Nephron progenitor cell (in vitro differentiated cells): Measurements from ENCODE around the gene POLR3C.

Experiments used
- DNase-seq: peaks from one replicate; pipeline ENCODE4 v3.0.0; 2021
- H3K27ac Mint-ChIP-seq: 2 replicates; pipeline ENCODE4 v1.8.0; 2021; ENCODE audit warnings: mild to moderate bottlenecking, moderate library complexity, mixed read lengths
- H3K27me3 Mint-ChIP-seq: 2 replicates; pipeline ENCODE4 v1.8.0; 2021; ENCODE audit warnings: mild to moderate bottlenecking, low read depth, mixed read lengths; ENCODE audit not compliant: poor library complexity
- H3K36me3 Mint-ChIP-seq: 2 replicates; pipeline ENCODE4 v1.8.0; 2021; ENCODE audit warnings: low read depth, mixed read lengths
- H3K4me1 Mint-ChIP-seq: 2 replicates; pipeline ENCODE4 v1.8.0; 2021; ENCODE audit warnings: mixed read lengths
- H3K4me3 Mint-ChIP-seq: 2 replicates; pipeline ENCODE4 v1.8.0; 2021; ENCODE audit warnings: mild to moderate bottlenecking, moderate library complexity, mixed read lengths
- H3K9me3 Mint-ChIP-seq: 2 replicates; pipeline ENCODE4 v1.8.0; 2021; ENCODE audit warnings: mild to moderate bottlenecking, moderate library complexity, mixed read lengths
- TF ChIP-seq, protein P1 (sequence below): fragments of 200-600 bp; sonication (generic); IDR thresholded peaks from 2 replicates; pipeline ENCODE4 v1.5.0; 2021; ENCODE audit warnings: antibody characterized with exemption

POLR3C gene

DNA sequence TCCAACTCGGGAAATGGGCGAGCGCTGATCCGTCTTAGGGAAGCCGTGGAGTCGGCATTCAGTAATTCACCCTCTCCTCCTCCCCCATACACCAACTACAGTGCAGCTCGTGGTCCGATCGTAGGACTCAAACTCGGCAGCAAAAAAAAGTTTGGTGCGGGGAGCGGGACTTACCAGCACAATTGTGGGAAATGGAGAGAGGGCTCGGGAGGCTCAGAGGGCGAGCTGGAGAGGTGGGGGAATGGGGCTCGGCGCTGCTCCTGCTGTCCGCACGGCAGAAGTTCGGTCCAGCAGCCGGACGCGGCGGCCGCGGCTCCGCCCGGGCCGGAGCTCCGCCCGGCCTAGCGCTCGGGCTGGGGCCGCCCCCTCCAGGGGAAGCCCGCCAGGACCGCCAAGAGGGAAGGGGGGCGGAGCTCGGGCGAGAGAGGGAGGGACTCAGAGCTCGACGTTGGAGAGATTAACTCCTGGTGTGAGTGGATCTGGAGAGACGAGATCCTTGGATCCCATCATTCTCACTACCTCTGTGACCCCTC is 35.6 kb downstream of the POLR3C start:
- Mint-ChIP-seq H3K36me3 (peaks cover 27% of the 10 kb centered on the region), H3K4me3 (peak overlapping the region; percentile 96)

DNA sequence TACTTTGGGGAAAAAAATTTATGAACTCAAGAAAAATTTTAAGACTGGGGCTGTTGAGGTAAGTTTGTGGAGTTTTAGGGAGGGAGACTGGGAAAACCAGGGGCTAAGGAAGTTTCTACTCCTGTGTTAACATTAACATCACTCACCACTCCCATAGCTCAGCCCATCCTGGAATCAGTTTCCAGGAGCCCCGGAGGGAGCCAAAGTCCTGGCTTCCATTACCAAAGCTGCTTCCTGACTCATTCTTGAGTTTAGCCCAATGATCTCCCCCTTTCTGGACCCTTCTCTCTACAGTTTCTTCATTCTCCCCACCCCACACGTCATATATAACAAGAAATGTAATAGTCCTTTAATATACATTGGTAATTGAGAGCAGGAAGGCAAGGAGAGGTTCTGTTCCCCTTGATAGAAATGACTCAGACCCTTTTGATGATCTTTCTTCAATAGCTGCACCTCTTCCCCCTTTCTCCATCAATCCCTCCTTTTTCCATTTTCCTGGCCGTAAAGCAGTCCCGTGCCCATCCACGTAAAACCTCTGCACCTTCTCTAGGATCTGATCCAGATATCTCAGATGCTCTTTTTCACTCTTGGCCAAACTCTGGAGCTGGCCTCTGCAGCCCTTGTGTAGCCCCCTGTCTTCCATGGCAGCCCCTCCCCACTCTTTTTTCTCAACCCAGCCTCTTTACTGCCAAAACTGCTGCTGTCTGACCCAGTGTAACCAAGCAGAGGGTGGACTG is 39.5 kb downstream of the POLR3C start:
- Mint-ChIP-seq H3K27me3 (peaks cover 6% of the 10 kb centered on the region), H3K27ac (no peak overlapping the region), H3K4me1 (peaks cover 4% of the 10 kb centered on the region), H3K9me3 (no peaks in the 10 kb centered on the region), H3K4me3 (no peak overlapping the region), H3K36me3 (no peaks in the 10 kb centered on the region)
- DNase-seq: no peak
- TF ChIP-seq, protein P1, sequence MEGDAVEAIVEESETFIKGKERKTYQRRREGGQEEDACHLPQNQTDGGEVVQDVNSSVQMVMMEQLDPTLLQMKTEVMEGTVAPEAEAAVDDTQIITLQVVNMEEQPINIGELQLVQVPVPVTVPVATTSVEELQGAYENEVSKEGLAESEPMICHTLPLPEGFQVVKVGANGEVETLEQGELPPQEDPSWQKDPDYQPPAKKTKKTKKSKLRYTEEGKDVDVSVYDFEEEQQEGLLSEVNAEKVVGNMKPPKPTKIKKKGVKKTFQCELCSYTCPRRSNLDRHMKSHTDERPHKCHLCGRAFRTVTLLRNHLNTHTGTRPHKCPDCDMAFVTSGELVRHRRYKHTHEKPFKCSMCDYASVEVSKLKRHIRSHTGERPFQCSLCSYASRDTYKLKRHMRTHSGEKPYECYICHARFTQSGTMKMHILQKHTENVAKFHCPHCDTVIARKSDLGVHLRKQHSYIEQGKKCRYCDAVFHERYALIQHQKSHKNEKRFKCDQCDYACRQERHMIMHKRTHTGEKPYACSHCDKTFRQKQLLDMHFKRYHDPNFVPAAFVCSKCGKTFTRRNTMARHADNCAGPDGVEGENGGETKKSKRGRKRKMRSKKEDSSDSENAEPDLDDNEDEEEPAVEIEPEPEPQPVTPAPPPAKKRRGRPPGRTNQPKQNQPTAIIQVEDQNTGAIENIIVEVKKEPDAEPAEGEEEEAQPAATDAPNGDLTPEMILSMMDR: no peak

More for the DNA sequence above, 35.6 kb downstream of the POLR3C start:
- peak overlapping the region; percentile 97 for H3K27ac Mint-ChIP-seq
- TF ChIP-seq, protein P1: no peak
- peaks cover 5% of the 10 kb centered on the region for H3K27me3 Mint-ChIP-seq
- peak; percentile 91 for DNase-seq
- H3K4me1 Mint-ChIP-seq: peaks cover 10% of the 10 kb centered on the region
- no peaks in the 10 kb centered on the region for H3K9me3 Mint-ChIP-seq

DNA sequence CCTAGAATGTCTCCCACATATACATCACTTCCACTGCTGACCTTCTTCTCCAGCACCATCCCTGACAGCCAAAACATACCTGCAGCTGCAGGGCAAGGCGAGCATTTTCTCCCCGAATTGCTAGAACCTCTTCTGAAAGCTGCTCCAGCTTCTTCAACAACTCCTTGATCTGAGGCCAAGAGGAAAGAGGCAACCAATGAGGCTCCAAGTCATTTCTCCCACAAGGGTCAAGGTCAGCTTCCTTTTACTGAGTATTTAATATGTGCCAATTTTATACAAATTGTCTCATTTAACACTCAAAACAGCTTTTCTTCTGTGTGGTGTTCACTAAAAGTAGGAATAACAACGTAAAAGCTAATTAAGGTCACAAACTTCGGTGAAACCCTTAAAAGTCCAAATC is 44.2 kb downstream of the POLR3C start:
- Mint-ChIP-seq H3K4me3 (no peak overlapping the region), H3K4me1 (peaks cover 23% of the 10 kb centered on the region), H3K36me3 (no peaks in the 10 kb centered on the region), H3K27me3 (peaks cover 32% of the 10 kb centered on the region), H3K27ac (no peak overlapping the region), H3K9me3 (no peaks in the 10 kb centered on the region)
- DNase-seq: no peak
- TF ChIP-seq, protein P1: no peak

DNA sequence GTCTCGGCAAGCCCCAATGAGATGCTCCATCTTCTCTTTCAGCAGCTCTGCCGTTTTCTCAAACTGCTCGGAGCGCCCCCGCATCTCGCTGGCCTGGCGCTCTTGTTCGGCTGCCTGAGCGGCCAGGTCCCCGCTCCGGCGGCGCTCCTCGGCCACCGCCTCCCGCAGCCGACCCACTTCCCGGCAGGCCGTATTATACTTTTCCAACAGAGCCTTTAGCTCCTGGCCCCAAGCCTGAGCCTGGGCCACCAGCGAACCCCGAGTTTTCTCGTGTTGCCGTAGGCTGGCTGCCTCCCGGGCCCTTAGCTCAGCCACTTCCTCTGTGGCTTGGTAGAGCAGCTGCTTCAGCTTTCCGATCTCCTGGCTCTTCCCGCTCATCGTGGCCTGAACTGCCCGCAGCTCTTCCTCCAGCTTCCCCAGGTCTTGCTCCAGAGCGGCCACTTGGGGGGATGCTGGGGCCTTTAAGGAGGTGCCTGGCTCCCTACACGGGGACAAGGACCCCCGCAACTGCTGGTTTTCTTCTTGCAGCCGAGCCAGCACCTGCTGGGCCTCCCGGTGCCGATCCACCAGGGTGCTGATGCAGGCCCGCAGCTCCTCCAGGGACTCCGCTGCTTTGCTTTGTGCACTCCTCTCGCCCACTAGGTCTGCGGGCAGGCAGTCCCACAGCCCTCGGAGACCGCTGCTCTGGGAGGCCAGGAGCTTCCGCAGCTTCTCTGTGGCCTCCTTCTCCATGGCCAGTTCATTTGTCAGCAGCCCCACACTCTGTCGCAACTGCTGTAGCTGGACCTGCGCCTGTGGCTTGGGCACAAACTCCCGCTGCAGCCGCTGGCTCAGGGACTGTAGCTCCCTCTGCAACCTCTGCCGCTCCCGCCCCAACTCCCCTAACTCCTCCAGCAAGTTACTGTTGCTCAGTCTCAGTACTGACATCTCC is 48.3 kb downstream of the POLR3C start:
- Mint-ChIP-seq H3K4me3 (peak overlapping the region; percentile 87), H3K4me1 (peaks cover 23% of the 10 kb centered on the region), H3K9me3 (no peaks in the 10 kb centered on the region), H3K36me3 (no peaks in the 10 kb centered on the region), H3K27ac (peak overlapping the region; percentile 54), H3K27me3 (peaks cover 52% of the 10 kb centered on the region)
- DNase-seq: peak; percentile 51
- TF ChIP-seq, protein P1: no peak

DNA sequence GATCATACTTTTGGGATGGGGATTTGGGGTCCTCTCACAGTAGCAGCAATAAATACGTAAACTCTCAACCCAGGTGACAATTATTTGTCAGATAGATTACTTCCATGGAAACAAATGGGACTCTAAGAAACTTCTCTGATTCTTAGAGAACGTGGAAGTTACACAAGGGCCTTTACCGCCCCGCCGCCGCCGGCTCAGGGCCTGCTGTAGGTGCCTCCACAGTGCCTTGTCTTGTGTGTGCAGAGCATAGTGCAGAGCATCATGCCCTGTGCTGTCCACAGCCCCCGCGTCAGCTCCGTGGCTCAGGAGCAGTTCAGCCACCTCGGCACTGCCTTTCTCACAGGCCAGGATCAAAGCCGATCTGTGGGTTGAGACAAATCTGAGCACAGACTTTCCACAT is 50.6 kb downstream of the POLR3C start:
- Mint-ChIP-seq H3K4me3 (no peak overlapping the region), H3K4me1 (peaks cover 39% of the 10 kb centered on the region), H3K36me3 (no peaks in the 10 kb centered on the region), H3K9me3 (no peaks in the 10 kb centered on the region), H3K27me3 (peaks cover 49% of the 10 kb centered on the region), H3K27ac (no peak overlapping the region)
- no peak for DNase-seq
- TF ChIP-seq, protein P1: no peak
